ENCODE results near the gene CAMK1G. TPM values are rescaled to one million over a fixed set of nuclear protein-coding genes. Genes with fewer than 3 reads are reported as not detected.

The CAMK1G gene
- total RNA-seq, 2 experiments from 2014 or later = not detected

DNA sequence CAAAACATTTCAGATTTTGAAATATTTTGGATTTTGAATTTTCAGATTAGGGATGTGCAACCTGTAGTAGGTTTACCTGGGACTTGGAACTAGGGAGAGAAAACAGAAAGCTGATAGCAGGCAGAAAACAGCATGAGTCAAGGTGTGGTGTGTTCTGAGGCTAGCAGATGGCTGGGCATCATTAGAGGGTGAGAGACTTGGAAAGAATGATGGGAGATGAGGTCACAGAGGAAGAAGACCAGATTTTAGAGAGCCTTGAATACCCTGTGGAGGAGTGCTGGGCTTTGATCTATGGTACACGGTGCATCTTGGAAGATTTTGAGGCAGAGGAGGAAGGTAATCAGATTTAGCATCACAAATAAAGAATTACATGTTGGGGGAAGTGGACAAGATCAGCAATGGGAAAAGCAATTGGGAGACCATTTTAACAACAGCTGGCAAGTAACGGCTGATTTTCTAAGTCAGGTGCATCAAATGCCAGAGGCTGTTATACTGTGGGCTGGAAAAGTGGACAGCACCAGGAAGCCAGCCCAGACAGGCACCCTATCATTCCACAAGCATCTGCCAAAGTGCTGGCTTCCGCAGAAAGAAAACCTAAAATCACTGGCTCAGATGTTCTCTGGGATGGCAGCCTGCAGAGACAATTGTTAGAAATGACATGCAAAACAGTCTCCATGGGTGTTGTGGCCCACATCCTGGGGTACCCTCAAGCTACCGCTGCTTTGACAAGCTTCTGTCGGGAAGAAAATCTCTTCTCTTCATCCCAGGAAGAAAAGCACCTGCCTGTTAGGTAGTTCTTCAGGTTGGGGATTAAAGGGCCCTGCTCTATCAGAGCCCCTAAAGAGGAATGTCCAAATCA is 30.9 kb upstream of the CAMK1G start:
- Mint-ChIP-seq H3K36me3 (ENCODE audit: low read depth) (no peaks in the 10 kb centered on the region), H3K27me3 (peaks cover 7% of the 10 kb centered on the region), H3K27ac (no peak overlapping the region), H3K4me3 (no peak overlapping the region), H3K9me3 (no peaks in the 10 kb centered on the region), H3K4me1 (ENCODE audit: low read depth) (peaks cover 4% of the 10 kb centered on the region)
- Histone ChIP-seq H3K27ac (ENCODE audit: low read depth in 1 of 2, low read length in 2 of 2) (no peak overlapping the region), H3K9me3 (ENCODE audit: control insufficient read depth in 1 of 2, insufficient read depth in 1 of 2, low read length in 2 of 2) (no peaks in the 10 kb centered on the region), H3K27me3 (ENCODE audit: control insufficient read depth in 1 of 2, insufficient read depth in 2 of 2, low read length in 2 of 2) (no peaks in the 10 kb centered on the region), H3K36me3 (ENCODE audit: insufficient read depth, low read length) (no peaks in the 10 kb centered on the region), H3K4me1 (ENCODE audit: insufficient read depth, low read length) (no peaks in the 10 kb centered on the region), H3K4me3 (ENCODE audit: low read length) (no peak overlapping the region)
- DNase-seq = no peak
- ChIA-PET POLR2A (no interaction called here), CTCF (no interaction called here)
- TF ChIP-seq, protein P1, sequence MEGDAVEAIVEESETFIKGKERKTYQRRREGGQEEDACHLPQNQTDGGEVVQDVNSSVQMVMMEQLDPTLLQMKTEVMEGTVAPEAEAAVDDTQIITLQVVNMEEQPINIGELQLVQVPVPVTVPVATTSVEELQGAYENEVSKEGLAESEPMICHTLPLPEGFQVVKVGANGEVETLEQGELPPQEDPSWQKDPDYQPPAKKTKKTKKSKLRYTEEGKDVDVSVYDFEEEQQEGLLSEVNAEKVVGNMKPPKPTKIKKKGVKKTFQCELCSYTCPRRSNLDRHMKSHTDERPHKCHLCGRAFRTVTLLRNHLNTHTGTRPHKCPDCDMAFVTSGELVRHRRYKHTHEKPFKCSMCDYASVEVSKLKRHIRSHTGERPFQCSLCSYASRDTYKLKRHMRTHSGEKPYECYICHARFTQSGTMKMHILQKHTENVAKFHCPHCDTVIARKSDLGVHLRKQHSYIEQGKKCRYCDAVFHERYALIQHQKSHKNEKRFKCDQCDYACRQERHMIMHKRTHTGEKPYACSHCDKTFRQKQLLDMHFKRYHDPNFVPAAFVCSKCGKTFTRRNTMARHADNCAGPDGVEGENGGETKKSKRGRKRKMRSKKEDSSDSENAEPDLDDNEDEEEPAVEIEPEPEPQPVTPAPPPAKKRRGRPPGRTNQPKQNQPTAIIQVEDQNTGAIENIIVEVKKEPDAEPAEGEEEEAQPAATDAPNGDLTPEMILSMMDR (IDR thresholded peaks at IDR 0.05) = no peak
- intact Hi-C loops (cut with DNase I, micrococcal nuclease) = no loop called here
- no peak for ATAC-seq (ENCODE audit: poor library complexity)

DNA sequence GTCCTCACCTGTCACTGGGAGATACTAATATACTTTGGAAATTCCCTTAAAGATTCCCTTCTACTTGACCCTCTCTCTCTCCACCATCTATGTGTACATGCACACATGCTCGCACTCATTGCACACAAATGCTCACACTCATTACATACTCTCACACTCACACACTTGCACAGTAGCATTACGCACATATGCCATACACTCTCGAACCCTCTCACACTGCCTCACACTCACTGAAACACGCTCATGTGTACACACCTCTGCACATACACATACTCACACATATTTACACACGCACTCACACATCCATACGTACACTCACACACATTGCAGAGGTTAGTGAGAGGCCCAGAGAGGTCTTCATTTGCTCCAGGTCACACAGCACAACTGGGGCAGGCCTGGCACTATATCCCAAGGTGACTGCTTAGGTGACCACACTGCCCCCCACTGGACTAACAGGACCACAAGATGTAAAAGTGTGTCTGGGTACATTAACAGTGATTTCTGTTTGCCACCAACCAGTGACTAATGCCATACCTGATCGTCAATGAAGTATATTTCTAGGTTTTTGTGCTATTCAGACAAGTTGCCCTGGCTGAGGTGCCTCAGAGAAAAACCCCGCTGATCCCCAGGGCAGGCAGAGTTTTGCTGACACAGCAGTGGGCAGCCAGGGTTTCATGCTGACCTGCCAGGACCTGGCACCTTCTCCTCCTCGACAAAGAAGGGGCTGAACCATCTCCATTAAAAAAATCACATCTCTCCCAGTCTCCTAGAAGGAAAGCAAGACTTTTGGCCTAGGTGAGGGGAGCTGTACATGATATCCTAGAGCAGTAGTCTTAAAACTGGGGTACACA is 28.5 kb upstream of the CAMK1G start:
- no peaks in the 10 kb centered on the region for H3K36me3 ChIP-seq (ENCODE audit: insufficient read depth, low read length)
- no peak overlapping the region for H3K4me3 ChIP-seq (ENCODE audit: low read length)
- Mint-ChIP-seq H3K4me1 (ENCODE audit: low read depth) (no peaks in the 10 kb centered on the region), H3K27me3 (peaks cover under 1% of the 10 kb centered on the region), H3K27ac (no peak overlapping the region), H3K36me3 (ENCODE audit: low read depth) (no peaks in the 10 kb centered on the region), H3K9me3 (no peaks in the 10 kb centered on the region), H3K4me3 (no peak overlapping the region)
- DNase-seq (no peak), ATAC-seq (ENCODE audit: poor library complexity) (no peak)
- H3K4me1 ChIP-seq (ENCODE audit: insufficient read depth, low read length) = no peaks in the 10 kb centered on the region
- H3K27ac ChIP-seq (ENCODE audit: low read depth in 1 of 2, low read length in 2 of 2) = no peak overlapping the region
- ChIA-PET POLR2A (no interaction called here), CTCF (no interaction called here)
- intact Hi-C loops (cut with DNase I, micrococcal nuclease) = no loop called here
- H3K27me3 ChIP-seq (ENCODE audit: control insufficient read depth in 1 of 2, insufficient read depth in 2 of 2, low read length in 2 of 2) = no peaks in the 10 kb centered on the region
- no peaks in the 10 kb centered on the region for H3K9me3 ChIP-seq (ENCODE audit: control insufficient read depth in 1 of 2, insufficient read depth in 1 of 2, low read length in 2 of 2)
- TF ChIP-seq, protein P1 (IDR thresholded peaks at IDR 0.05) = no peak

DNA sequence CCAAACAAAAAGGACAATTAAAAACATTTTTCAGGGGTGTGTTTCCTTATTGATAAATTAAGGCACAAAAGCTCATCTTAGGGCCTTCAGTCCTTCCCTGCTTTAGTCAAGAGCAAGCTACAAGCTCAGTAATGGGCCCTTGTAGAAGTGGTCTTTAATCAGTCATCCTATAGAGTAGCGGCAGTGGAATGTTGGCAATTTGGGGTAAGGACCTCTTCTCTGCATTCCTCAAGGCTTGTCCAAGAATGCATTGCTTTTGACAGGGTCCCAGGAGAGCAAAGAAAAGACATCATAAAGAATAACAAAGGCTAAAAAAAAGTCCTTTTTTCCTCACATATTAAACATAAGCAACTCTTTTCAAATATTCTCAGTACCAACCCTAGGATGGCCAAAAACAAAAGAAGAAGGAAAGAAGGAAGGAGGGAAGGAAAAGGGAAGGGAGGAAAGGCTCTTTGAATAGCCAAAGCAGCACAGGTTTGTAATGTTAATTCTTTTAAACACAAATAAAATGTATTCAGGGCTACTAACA is 27.3 kb upstream of the CAMK1G start:
- H3K4me1 ChIP-seq (ENCODE audit: insufficient read depth, low read length) = no peaks in the 10 kb centered on the region
- peaks cover 8% of the 10 kb centered on the region for H3K27me3 Mint-ChIP-seq

More for the DNA sequence above, 27.3 kb upstream of the CAMK1G start:
- no peak overlapping the region for H3K4me3 ChIP-seq (ENCODE audit: low read length)
- H3K36me3 Mint-ChIP-seq (ENCODE audit: low read depth) = no peaks in the 10 kb centered on the region
- intact Hi-C loops (cut with DNase I, micrococcal nuclease) = no loop called here
- TF ChIP-seq, protein P1 (IDR thresholded peaks at IDR 0.05) = no peak
- no peak overlapping the region for H3K27ac Mint-ChIP-seq
- no peaks in the 10 kb centered on the region for H3K27me3 ChIP-seq (ENCODE audit: control insufficient read depth in 1 of 2, insufficient read depth in 2 of 2, low read length in 2 of 2)
- no peaks in the 10 kb centered on the region for H3K4me1 Mint-ChIP-seq (ENCODE audit: low read depth)
- ATAC-seq (ENCODE audit: poor library complexity) = no peak
- POLR2A ChIA-PET = no interaction called here
- no peaks in the 10 kb centered on the region for H3K9me3 ChIP-seq (ENCODE audit: control insufficient read depth in 1 of 2, insufficient read depth in 1 of 2, low read length in 2 of 2)
- no peak overlapping the region for H3K4me3 Mint-ChIP-seq
- no peak for DNase-seq
- no peaks in the 10 kb centered on the region for H3K36me3 ChIP-seq (ENCODE audit: insufficient read depth, low read length)
- no peaks in the 10 kb centered on the region for H3K9me3 Mint-ChIP-seq
- H3K27ac ChIP-seq (ENCODE audit: low read depth in 1 of 2, low read length in 2 of 2) = no peak overlapping the region
- CTCF ChIA-PET = interaction anchor here (1.0 kb wide), 1 partner anchor 10 kb away, joined by 3 read pairs; no protein-coding TSS in a partner anchor

All from CD4-positive, alpha-beta T cell (primary cell).